NCI-H128 (cell line): ENCODE measurements around the gene TRPC4AP.
"Not testable (repeated sequence)": the region's sequence is repeated elsewhere in the genome, so short reads cannot be mapped to it uniquely, and the experiment has no call there.

Experiments used
- DNase-seq: peaks from one replicate; lab custom pipeline; 2025; ENCODE audit not compliant: unreplicated experiment; lab: John Stamatoyannopoulos, UW

Gene TRPC4AP

DNA sequence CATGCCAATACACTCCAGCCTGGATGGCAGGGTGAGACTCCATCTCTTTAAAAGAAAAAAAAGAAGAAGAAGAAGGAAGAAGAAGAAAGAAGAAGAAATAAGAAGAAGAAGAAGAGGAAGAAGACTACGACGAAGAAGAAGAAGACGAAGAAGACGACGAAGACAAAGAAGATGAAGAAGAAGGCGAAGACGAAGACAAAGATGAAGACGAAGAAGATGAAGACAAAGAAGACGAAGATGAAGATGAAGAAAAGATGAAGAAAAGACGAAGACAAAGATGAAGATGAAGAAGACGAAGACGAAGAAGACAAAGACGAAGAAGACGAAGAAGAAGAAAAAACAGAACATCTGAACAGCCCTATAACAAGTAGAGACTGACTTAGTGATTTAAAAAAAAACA is 33.0 kb downstream of the TRPC4AP start:
- no peak for DNase-seq

GRCh38 chr20:35059110-35059509 is 33.5 kb downstream of the TRPC4AP start:
- DNase-seq = no peak

GRCh38 chr20:35055445-35056276 is 36.9 kb downstream of the TRPC4AP start:
- DNase-seq = no peak

DNA sequence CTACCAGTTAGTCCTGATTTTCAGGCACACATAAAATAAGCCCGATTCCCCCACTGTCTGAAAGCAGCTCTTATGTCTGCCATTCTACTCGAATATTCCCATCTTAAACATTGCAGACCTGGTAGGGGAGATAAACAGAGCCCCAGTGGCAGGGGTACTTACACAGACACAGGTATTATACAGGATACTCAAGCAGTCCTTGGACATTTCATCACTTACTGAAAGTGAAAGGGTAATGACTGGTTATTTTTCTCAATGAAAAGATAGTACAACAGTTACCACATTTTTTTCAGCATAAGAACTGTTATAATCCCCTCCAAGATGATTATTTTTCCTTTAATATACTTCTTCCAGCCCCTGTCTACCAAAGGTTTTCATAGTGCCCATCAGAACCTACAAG is 37.8 kb downstream of the TRPC4AP start:
- DNase-seq = no peak

DNA sequence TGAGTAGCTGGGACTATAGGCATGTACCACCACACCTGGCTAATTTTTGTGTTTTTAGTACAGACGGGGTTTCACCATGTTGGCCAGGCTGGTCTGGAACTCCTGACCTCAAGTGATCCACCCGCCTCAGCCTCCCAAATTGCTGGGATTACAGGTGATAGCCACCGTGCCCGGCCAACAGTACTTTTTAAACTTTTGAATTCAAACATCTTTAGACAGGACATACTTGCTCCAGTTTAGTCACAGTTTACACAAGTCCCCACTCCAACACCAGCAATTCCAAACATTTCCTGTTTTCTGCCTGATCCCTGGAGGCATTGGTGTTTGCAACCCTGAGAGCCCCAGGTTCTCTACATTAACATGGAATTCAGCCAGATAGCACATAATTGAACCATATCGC is 40.0 kb downstream of the TRPC4AP start:
- not testable (repeated sequence) for DNase-seq

DNA sequence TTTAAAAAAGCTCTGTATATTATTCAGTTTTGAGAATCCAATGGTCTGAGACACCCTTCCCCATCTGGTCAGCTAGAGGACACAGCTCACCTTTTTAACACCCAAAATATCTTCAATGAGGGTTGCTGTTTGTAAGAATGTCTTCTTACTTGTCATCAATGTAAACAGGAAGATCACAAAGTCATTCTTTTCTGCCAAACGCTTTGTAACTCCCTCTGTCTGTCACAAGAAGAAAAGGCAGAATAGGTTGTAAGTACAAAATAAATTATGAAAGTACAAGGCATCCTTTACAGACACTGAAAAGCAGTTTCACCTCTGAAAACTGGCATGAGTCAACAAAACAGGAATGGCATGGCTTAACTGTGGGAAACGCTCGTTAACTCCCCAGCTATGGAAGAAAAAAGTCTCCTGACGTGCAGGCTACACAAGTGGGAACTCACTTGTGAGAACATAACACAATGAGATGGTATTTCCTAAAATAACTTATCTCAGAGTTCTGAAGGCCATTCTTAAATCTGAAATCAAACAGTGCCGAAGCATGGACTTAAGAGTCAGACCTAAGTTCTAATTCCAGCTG is 42.7 kb downstream of the TRPC4AP start:
- no peak for DNase-seq

- no peak for DNase-seq
These were observed 43.9 kb downstream of the TRPC4AP start for GRCh38 chr20:35048739-35049138.

DNA sequence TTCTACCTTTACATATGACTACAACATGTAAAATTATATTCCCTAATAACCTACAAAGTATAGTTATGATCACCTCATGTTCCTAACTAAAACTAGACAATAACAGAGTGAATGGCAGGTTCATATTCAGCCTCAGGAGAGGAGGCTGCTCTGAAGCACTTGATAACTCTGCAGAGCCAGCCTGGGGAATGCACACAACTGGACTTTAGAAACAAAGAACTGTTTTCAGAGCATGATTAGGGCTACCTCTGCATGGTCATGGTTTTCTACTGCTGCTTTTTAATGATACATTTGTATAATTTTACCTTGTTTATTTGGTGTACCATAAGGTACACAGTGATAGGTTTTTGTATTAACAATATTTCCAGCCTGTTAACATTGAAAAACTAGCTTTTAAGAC is 50.3 kb downstream of the TRPC4AP start:
- no peak for DNase-seq

GRCh38 chr20:35040646-35041045 is 52.0 kb downstream of the TRPC4AP start:
- no peak for DNase-seq

DNA sequence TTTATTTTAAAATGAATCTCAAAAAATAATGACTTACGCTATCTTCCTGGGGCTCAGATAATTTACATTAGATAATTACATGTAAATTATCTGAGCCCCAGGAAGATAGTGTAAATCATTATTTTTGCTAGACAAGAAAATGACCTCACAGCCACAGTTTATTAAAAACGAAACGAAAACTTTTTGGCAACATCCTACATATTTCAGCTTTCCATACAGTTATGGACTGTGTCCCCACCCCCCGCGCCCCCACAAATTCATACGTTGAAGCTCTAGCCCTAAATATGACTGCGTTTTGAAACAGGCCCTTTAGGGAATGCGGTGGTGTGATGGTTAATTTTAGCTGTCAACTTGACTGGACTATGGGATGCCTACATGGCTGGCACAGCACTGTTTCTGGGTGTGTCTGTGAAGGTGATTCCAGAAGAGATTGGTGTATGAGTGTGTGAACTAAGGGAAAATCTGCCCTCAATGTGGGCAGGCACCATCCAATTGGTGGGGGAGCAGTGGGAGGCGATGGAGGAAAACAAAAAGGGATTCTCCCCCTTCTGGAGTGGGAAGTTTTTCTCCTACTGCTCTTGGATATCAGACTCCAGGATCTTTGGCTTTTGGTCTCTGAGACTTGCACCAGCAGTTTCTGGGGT is 52.6 kb downstream of the TRPC4AP start:
- no peak for DNase-seq

GRCh38 chr20:35039146-35039545 is 53.5 kb downstream of the TRPC4AP start:
- no peak for DNase-seq

DNA sequence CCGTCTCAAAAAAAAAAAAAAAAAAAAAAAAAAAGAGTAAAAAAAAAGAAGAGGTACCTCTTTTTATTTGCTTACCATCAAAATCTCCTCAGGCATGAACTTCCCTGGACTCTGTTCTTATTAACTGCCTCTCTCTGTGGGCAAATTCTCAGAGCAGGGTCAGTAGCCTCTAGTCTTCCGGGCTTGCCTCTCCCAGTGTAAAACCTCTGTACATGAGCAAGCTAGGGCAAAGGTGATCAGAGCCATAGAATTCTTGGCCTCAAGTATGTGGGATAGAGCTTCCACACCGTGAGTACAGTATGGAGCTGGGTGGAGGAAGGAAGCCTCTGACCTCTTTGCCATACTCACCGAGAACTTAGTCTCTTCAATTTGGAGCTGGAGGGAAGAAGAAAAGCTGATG is 58.5 kb downstream of the TRPC4AP start:
- no peak for DNase-seq

- no peak for DNase-seq
These were observed 62.5 kb downstream of the TRPC4AP start for GRCh38 chr20:35030136-35030535.

- no peak for DNase-seq
These were observed 65.3 kb downstream of the TRPC4AP start for GRCh38 chr20:35027301-35027700.

- DNase-seq = no peak
These were observed 67.5 kb downstream of the TRPC4AP start for GRCh38 chr20:35025116-35025515.

- DNase-seq = no peak
These were observed 69.0 kb downstream of the TRPC4AP start for GRCh38 chr20:35023624-35024023.

DNA sequence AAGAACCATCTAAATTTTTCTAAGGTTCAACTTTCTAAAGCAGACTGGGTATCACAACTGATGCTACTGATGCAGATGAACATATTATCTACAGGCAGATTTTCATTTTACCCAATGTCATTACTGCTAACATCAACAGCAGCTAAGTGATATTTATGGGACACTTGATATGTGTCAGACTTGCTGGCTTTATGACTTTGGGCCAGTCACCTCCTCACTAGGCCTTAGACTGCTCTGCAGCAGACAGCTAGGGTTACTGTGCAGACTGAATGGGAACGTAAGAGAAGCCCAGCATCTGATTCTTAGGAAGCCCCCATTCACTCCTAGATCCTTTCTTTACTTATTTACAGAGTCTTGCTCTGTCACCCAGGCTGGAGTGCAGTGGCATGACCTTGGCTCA is 70.8 kb downstream of the TRPC4AP start:
- no peak for DNase-seq

- no peak for DNase-seq
These were observed 71.5 kb downstream of the TRPC4AP start for GRCh38 chr20:35021063-35021462.

- DNase-seq = no peak
These were observed 72.3 kb downstream of the TRPC4AP start for GRCh38 chr20:35020108-35020928.

- no peak for DNase-seq
These were observed 73.8 kb downstream of the TRPC4AP start for GRCh38 chr20:35018590-35019371.
